Measurements from ENCODE around the gene UBR1.

- TF ChIP-seq CTCF (IDR thresholded peaks at IDR 0.05) (no peak), POLR2A (IDR thresholded peaks at IDR 0.05) (no peak), POLR2AphosphoS5 (IDR thresholded peaks at IDR 0.05) (no peak)
Observed at GRCh38 chr15:43085921-43086320, 19.9 kb downstream of the UBR1 start.

Measured in prostate gland (tissue), 2 donors.